ENCODE data around the gene F3. TPM values are rescaled to one million over a fixed set of nuclear protein-coding genes. Genes with fewer than 3 reads are reported as not detected.

The F3 gene
- total RNA-seq, 2 donors from 2014 or later, result 72.2 to 116 TPM

DNA sequence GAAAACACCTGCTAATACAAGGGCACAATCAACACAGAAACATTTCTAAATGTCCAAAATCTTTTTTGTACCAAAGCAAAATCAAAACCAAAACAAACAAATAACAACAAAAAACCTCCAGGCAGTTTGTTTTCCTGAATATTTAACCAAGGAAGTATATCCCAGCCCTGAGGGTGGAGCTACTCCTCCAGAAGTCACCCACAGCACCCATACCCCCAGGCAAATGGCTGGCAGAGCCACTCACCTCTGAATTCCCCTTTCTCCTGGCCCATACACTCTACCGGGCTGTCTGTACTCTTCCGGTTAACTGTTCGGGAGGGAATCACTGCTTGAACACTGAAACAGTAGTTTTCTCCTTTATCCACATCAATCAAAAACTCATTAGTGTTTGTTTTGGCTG, 9.5 kb downstream of the F3 start:
- intact Hi-C loops (cut with DNase I), result no loop called here
- no peak for DNase-seq (ENCODE audit: low spot score)

DNA sequence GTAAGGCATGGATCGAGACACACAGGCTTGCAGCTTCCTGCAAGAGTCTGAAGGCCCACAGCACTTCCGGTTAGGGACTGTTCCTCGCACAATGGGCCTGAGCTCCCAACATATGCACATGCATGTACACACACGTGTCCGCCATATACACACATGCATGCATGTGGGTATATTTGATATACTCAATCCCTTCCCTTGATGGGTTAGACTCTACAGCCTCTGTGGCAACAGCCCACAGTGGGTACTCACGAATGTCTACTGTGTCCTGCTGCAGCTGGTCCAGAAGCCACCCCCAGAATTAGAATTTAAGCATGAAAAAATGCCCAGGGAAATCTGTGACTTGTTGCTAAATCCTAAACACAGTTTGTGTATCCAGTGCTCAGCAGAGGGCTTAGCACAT, 9.9 kb downstream of the F3 start:
- intact Hi-C loops (cut with DNase I), result loop anchor here in 1 of 2 donors (2.0 kb wide), 1 partner anchor 63 kb away; no protein-coding TSS in a partner anchor

DNA sequence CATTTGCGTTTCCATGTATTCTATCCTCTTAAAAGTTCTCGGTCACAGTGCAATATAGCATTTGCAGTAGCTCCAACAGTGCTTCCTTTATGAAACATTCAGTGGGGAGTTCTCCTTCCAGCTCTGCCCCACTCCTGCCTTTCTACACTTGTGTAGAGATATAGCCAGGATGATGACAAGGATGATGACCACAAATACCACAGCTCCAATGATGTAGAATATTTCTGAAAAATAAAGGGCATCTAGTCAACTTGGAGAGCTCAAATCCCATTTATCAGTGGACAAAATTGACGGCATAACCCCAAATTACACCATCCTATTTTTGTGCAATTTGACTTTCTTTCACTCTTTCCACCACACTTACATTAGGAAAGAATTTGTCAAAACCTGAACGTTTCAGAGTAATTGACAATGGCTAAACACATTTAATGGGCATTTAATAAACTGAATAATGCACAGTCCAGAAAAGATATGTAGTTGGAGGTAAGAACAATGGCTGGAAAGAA, 11.1 kb downstream of the F3 start:
- intact Hi-C loops (cut with DNase I), result loop anchor here in 1 of 2 donors (2.0 kb wide), 1 partner anchor 64 kb away; no protein-coding TSS in a partner anchor

More for the DNA sequence above, 9.9 kb downstream of the F3 start:
- DNase-seq (ENCODE audit: low spot score), result no peak

DNA sequence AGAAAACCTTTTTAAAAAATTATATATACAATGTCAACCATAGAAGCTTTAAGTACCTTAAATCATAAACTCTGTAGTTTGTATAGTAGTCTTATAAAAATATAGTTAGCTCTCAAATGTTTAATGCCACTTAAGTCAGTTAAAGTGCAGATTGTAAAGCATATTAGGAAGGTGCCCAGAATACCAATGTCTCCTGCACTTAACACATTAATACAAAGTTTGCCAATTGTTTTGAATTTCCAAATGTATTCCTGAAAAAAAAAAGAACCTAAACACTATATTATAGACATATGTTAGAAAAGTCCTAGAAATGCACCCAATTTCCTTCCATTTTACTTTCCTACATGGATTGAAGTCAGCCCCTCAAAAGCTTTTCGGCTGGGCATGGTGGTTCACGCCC, 12.1 kb downstream of the F3 start:
- intact Hi-C loops (cut with DNase I), result loop anchor here in 1 of 2 donors (10.0 kb wide), 1 partner anchor 275 kb away; no protein-coding TSS in a partner anchor
- DNase-seq (ENCODE audit: low spot score), result no peak

More for the DNA sequence above, 11.1 kb downstream of the F3 start:
- no peak for DNase-seq (ENCODE audit: low spot score)

DNA sequence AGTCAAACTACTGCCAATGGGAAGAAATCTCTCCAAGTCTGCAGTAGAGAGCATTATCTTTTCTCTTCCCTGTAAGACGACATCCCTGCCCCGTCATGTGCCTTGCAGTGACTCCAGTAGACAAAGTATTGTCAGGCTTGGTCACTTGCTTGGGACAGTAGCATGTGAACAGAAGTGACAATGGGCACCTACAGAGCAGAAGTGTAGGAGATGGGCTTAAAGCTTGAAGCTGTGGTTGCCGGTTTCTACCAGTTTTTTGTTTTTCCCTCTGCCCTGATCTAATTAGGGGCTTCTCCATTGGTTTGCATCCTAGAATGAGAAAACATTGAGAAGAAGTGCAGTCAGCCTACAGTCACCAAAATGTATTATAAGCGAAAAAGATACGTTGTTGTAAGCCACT, 12.7 kb downstream of the F3 start:
- no peak for DNase-seq (ENCODE audit: low spot score)
- intact Hi-C loops (cut with DNase I), result loop anchor here in 1 of 2 donors (10.0 kb wide), 1 partner anchor 276 kb away; no protein-coding TSS in a partner anchor

DNA sequence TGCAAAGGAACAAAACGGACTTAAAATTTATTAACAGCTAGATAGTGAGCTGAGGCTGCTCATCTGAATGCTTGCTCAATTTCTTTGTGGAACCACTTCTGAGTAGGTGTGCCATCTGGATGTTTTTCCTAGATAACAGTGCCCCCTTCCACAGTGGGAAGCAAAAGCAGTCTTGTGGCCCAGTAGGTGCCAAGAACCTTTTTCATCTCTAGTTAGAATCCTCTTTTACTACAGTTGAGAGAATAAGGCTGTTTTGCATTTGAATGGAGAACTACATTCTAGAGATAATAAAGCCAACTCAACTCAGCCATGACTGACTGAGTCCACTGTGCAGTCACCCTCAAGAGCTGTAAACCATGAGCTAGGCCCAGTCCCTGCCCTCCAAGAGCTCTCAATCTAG, 13.3 kb downstream of the F3 start:
- intact Hi-C loops (cut with DNase I), result loop anchor here in 1 of 2 donors (10.0 kb wide), 1 partner anchor 277 kb away; no protein-coding TSS in a partner anchor

DNA sequence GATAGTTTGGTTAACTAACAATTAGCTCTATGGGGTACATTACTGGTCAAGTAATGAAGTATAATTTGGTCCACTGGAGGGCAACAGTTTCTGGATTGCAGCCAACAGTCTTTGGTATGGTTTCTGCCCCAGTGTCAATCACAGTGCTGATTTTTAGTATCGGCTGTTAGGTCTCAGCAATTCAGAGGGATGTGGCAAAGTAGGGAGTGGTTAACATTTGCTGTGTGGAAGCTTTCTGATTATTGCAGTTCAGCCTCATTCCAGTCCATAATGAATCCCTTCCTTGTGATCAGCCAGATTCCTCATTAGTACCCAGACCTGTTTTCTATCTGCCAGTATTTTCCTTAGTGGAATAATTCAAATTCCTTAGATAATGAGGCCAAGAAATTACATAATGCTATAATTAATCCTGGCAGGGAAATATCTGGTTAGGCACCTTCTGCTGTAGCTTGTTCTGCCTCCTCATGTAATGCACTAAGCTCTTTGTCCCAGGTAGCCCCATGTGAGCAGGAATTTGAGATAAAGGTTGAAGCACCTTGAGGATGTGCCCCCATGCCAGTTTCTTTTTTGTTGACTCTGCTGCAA, 14.0 kb downstream of the F3 start:
- intact Hi-C loops (cut with DNase I), result loop anchor here in 1 of 2 donors (10.0 kb wide), 1 partner anchor 277 kb away; no protein-coding TSS in a partner anchor
- DNase-seq (ENCODE audit: low spot score), result no peak

More for the DNA sequence above, 13.3 kb downstream of the F3 start:
- no peak for DNase-seq (ENCODE audit: low spot score)

DNA sequence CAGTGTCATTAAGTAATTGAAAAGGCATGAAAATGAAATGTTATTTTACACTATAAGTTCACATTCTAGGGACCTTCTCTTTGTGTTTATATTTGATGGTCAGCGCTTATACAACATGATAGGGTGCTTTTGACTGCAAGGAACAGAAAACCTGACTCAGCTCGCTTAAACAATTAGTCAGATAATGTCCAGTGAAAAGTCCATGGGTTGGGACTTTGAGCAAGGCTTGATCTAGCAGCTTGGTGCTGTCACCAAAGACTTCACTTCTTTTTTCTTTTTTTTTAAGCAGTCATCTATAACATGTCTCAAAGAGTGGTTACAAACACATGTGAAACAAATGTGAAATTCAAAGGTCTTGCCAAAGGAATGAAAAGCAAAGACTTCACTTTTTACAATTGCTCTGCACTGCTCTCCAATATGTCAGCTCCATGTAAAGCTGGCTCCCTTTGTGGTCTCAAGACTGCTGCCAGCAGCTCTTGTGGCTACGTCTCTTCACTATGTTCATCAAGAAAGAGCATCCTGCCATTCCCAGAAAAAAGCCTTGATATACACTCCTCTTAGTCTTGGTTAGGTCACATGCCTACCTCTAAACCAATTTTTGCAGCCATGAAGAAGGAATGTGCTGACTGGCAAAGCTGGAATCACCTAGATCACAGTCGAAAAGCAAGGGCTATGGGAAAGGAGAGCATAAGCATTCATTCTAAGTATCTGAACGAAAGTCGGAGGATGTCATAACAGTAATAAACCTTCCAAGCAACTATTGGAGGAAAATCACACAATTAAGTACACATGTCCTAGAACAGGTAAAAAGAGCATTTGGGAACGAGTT, 15.2 kb downstream of the F3 start:
- no peak for DNase-seq (ENCODE audit: low spot score)
- intact Hi-C loops (cut with DNase I), result loop anchor here in 1 of 2 donors (10.0 kb wide), 1 partner anchor 278 kb away; no protein-coding TSS in a partner anchor

DNA sequence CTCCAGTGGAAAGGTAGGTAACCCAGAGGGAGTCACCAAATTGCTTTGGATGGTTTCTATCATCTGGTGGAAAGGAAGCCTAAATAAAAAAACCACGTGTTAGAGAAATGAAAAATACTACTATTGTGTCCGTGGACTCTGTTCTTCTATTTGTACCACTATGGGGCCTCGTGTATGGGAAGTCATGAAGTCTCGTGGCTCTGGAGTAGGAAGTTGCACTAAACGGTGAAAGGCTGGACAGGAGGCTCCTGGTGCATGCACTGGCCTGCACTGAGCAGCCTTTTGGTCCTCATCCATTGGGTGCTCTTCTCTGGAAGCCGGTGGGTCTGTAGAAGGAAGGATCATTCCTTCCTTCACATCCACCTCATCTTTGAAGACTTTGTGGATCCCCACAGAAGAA, 17.0 kb downstream of the F3 start:
- intact Hi-C loops (cut with DNase I), result loop anchor here (5.0 to 10.0 kb wide), 2 partner anchors 280 to 283 kb away; no protein-coding TSS in a partner anchor
- DNase-seq (ENCODE audit: low spot score), result no peak

DNA sequence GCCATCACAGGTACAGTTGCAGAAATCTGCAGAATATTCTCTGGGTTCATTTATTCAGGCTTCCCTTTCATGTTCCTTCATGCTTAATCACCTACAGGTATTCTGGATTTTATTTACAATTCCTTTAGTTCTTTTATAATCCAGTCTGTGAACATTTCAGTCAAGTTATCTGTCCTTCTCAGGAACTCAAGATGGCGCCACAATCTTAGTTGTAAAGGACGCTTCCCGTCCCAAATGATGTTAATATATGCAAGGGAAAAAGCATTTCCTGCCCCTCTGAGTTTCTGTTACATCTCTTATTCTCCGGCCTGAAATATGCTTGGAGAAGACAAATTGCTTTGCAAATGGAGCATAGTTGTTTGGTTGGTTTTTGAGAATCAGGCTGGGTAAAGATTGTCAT, 19.3 kb downstream of the F3 start:
- no peak for DNase-seq (ENCODE audit: low spot score)
- intact Hi-C loops (cut with DNase I), result loop anchor here (5.0 to 10.0 kb wide), 2 partner anchors 282 to 285 kb away; no protein-coding TSS in a partner anchor

DNA sequence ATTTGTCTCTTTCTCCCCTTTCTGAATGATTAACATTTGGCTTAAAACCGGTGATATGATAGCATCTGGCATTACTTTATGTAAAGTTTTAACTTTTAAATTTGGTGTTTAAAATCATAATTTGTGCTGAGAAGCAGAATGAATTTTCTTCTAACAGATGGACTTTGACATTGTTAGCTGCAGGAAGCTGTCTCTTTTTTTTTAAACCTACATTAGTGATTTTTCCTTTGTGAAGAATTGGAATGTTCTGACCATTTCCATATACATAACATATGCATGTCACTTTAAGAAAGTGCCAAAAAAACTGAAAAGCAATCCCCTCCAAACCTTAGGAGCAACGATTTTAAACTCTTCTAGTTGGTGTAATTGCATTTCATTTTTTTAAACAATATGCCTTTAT, 22.2 kb downstream of the F3 start:
- intact Hi-C loops (cut with DNase I), result no loop called here
- DNase-seq (ENCODE audit: low spot score), result no peak

DNA sequence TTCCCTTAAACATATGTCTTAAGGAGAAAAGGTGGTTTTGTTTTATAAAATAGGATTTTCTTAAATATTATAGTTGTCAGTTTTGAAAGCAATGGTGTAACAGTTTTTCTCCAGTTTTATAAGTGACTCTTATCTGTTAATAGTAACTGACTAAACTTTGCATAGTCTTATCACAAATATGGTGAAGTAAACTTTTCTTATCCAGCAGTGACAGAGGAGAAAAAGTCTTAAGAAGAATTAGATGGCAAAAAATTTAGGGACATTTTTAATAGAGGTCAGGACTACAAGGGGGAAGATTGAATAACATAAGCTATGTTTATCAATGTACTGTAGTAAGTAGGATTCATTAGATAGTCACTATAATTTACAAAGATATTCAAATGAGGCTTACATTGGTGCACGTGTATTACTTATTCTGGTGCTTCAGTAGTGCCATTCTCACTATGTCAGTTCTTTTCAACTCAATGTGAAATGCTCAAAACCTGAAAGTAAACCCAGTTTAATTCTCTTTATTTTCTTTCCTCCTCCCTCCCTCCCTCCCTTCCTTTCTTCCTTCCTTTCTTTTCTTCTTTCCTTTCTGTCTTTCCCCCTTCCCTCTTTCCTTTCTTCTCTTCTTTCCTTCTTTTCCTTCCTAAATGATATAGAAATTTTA, 26.1 kb downstream of the F3 start:
- intact Hi-C loops (cut with DNase I), result no loop called here
- no peak for DNase-seq (ENCODE audit: low spot score)

DNA sequence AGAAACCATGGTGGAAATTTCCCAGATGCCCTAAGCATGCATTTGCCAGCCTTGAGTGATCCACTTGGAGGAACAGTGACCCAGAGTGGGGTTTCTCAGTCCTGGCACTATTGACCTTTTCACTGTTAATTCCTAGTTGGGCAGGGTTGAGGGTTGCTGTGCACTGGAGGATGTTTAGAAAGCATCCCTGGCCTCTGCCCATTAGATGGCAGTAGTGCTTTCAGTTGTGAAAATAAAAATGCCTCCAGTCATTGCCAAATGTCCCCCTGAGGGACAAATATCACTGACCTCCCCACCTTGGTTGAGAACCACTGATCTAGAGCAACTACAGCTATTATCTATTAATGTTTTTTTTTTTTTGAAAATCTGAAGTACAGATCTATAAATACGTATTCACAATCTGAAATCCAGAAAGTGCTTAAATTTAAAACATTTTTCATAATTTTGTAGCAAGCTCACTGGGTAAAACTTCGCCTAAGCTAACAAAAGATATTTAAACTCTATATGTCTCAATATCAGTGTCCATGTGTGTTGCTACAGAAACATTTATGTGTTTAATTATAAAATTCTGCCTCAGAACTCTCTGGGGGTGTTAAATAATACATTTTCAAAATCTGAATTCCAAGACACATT, 27.3 kb downstream of the F3 start:
- intact Hi-C loops (cut with DNase I), result no loop called here
- no peak for DNase-seq (ENCODE audit: low spot score)

DNA sequence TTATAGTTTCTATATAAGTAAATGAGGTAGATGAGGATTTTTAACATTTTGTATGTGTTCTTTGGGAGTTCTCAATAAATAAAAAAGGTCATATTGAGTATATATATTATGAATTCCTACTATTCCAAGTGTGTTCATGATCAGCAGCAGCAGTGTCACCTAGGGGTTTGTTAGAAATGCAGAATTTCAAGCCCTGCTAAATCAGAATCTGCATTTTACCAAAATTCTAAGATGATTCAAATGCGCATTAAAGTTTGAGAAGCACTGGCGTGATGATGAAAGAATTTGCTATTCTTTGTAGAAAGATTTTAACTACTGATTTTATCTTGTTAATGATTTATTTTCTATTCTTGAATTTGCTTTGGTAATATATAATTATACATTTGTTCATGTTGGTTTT, 28.7 kb downstream of the F3 start:
- DNase-seq (ENCODE audit: low spot score), result no peak
- intact Hi-C loops (cut with DNase I), result no loop called here

DNA sequence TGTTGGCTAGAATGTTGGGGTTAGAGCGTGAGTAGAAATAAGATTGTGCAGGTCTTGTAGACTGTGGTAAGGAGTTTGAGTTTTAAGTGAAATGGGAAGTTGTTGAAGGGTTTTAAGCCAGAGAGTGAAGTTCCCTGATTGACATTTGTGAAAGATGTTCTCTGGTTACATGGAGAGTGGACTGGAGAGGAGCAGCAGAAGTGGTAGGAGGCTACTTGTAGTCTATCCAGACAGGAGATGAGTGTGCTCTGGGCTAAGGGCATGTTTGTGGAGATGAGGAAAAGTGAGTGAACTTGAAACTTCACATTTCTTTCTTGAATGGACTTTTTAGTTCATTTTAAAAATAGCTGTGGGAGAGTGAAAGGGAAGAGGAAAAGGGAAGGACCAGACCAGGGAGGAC, 37.0 kb downstream of the F3 start:
- intact Hi-C loops (cut with DNase I), result no loop called here
- no peak for DNase-seq (ENCODE audit: low spot score)

DNA sequence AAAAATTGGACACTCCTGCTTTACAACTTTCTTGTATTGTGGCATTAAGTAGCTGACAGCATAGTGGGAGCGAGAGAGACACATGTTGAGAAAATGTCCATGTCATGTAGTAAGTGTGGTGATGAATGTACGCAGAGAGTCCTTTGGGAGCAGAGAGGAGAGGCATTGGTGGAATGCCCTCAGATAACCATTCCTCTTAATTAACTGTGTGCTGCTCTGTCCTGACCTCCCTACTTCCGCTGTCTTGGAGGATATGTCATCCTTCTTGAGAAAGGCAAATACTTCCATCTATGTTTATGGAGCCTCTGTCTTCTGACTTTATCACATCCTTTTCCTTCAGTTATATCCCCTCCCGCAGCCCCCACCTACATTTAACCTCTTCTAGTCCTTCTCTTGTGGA, 38.4 kb downstream of the F3 start:
- intact Hi-C loops (cut with DNase I), result no loop called here

DNA sequence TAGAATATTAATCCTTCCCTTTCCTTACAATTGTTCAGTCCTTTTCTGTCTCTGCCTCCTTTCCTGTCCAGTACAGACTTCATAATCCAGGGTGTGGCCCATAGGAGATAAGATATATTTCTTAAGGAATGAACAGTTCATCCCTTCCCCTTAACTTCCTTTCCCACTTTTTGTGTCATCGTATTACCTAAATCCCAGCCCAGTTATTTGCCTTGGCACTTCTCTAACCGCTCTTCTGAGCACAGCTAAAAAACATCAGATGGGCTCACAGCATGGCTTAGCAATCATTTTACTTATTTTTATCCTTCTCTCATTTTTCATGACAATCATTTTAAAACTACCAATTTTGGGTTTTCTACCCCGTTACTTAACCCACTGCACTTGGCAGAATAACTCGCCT, 39.6 kb downstream of the F3 start:
- no peak for DNase-seq (ENCODE audit: low spot score)
- intact Hi-C loops (cut with DNase I), result no loop called here

More for the DNA sequence above, 38.4 kb downstream of the F3 start:
- DNase-seq (ENCODE audit: low spot score), result no peak

DNA sequence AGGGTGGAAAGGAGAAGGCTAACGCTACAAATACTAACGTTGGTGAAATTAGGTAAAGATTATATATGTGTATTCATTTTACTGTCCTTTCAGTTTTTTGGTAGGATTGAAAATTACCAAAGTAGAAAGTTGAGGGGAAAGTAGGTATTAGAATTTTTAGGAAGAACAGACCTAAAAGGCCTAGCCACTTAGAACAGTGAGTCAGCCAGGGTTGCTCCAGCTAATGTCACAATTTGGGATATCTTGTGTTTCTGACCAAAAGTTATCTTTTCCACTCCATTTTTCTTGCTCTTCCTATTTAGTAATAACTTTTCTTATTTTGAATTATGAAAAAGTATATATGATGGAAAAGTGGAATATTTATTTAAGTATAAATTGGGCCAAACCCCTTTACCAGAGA, 40.1 kb downstream of the F3 start:
- no peak for DNase-seq (ENCODE audit: low spot score)
- intact Hi-C loops (cut with DNase I), result no loop called here

DNA sequence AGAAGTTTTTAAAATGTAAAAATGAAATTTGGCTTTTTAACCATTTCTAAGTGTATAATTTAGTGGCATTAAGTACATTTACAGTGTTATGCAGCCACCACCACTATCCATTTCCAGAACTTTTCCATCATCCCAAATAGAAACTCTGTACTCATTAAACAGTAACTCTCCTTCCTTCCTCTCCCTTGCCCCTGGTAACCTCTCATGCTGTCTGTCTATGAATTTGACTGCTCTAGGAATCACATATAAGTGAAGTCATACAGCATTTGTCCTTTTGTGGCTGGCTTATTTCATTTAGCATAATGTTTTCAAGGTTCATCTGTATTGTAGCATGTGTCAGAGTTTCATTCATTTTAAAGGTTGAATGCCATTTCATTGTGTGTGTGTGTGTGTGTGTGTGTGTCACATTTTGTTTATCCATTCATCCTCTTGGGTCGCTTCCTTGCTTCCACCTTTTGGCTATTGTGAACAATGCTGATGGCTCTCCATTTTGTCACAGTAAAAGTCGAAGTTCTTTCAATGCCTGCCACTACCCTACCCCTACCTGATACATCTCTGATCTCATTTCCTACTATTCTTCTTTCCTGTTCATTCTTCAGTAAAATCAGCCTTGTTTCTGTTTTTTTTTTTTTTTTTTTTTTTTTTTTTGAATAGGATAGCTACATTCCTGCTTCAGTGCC, 45.3 kb downstream of the F3 start:
- intact Hi-C loops (cut with DNase I), result no loop called here
- DNase-seq (ENCODE audit: low spot score), result no peak
